Coronary artery (tissue), 2 donors: ENCODE data around the gene PPP1R27.
"Not testable (repeated sequence)": the region's sequence is repeated elsewhere in the genome, so short reads cannot be mapped to it uniquely, and the experiment has no call there.

ENCODE experiments used
- DNase-seq: peaks from one replicate; pipeline ENCODE4 v3.0.0-alpha.2; 2017; ENCODE audit warnings: low spot score
- H3K27ac ChIP-seq, 2 donors: fragments of 200-600 bp; sonication (generic); one replicate each; pipeline ENCODE4 v1.5.1; 2016 to 2019
- H3K4me3 ChIP-seq: fragments of 200-600 bp; sonication (generic); 2 replicates; pipeline ENCODE4 v1.5.1; 2016; ENCODE audit warnings: mild to moderate bottlenecking, moderate library complexity
- CTCF ChIP-seq: fragments of 200-600 bp; sonication (generic); IDR thresholded peaks from one replicate; pipeline ENCODE4 v1.5.1; 2019; ENCODE audit warnings: antibody characterized with exemption

The PPP1R27 gene

GRCh38 chr17:81843713-81844326, 9.0 kb upstream of the PPP1R27 start:
- Histone ChIP-seq H3K27ac (no peak overlapping the region), H3K4me3 (no peak overlapping the region)
- no peak for DNase-seq
- no peak for TF ChIP-seq CTCF

GRCh38 chr17:81842725-81843504, 8.1 kb upstream of the PPP1R27 start:
- no peak overlapping the region for H3K27ac ChIP-seq
- no peak for DNase-seq
- no peak overlapping the region for H3K4me3 ChIP-seq
- TF ChIP-seq CTCF = no peak

GRCh38 chr17:81842378-81842724, 7.5 kb upstream of the PPP1R27 start:
- no peak for DNase-seq
- Histone ChIP-seq H3K27ac (no peak overlapping the region), H3K4me3 (no peak overlapping the region)
- TF ChIP-seq CTCF = no peak

GRCh38 chr17:81841866-81842265, 7.0 kb upstream of the PPP1R27 start:
- no peak for DNase-seq
- Histone ChIP-seq H3K27ac (no peak overlapping the region), H3K4me3 (no peak overlapping the region)
- no peak for TF ChIP-seq CTCF

GRCh38 chr17:81840826-81841778, 6.3 kb upstream of the PPP1R27 start:
- DNase-seq = no peak
- H3K4me3 ChIP-seq = no peak overlapping the region
- TF ChIP-seq CTCF = no peak
- H3K27ac ChIP-seq = no peak overlapping the region

- H3K4me3 ChIP-seq, H3K27ac ChIP-seq, DNase-seq: not testable (repeated sequence)
These were observed 5.2 kb upstream of the PPP1R27 start for GRCh38 chr17:81840059-81840458.

GRCh38 chr17:81839301-81839700, 4.5 kb upstream of the PPP1R27 start:
- Histone ChIP-seq H3K27ac (no peak overlapping the region), H3K4me3 (no peak overlapping the region)
- no peak for TF ChIP-seq CTCF
- no peak for DNase-seq
